ENCODE measurements around the gene SMPD3. TPM values are rescaled to one million over a fixed set of nuclear protein-coding genes. Genes with fewer than 3 reads are reported as not detected.
A peak's percentile ranks its signal among the peaks of the same experiment; 100 is the strongest.

Gene SMPD3
- total RNA-seq, 8 experiments from 2014 or later = 0.51 to 28.4 (median 20.1) TPM

GRCh38 chr16:68423771-68424170 is 24.5 kb downstream of the SMPD3 start:
- in situ Hi-C loops (cut with MboI; ENCODE audit: low pct_unique_long_range_greater_than_20kb in 2 of 9, low sequenced_read_pairs in 9 of 9, unreplicated experiment in 9 of 9) = no loop called here

GRCh38 chr16:68422396-68422960 is 25.8 kb downstream of the SMPD3 start:
- in situ Hi-C loops (cut with MboI; ENCODE audit: low pct_unique_long_range_greater_than_20kb in 2 of 9, low sequenced_read_pairs in 9 of 9, unreplicated experiment in 9 of 9) = no loop called here
- WGBS, 10 experiments = 0 to 85% (median 67%) methylated on average over 1 to 4 of the region's 4 CpGs; no CpG with 5 or more reads in 1 of the 10 experiments
- H3K27ac ChIP-seq = no peak overlapping the region
- ATAC-seq (replicated peaks in 6 of 8) = no peak
- H3K4me1 ChIP-seq (replicated peaks in 1 of 2) = peaks cover 5 to 22% of the 10 kb centered on the region in 2 donors
- H3K4me3 ChIP-seq = no peak overlapping the region

More at GRCh38 chr16:68423771-68424170, 24.5 kb downstream of the SMPD3 start:
- no peak overlapping the region for H3K4me3 ChIP-seq
- 0 to 83% (median 70%) methylated on average over 1 to 2 of the region's 5 CpGs; no CpG with 5 or more reads in 5 of the 10 experiments for WGBS, 10 experiments
- H3K4me1 ChIP-seq (replicated peaks in 1 of 2) = peaks cover 5 to 22% of the 10 kb centered on the region in 2 donors
- H3K27ac ChIP-seq = no peak overlapping the region
- no peak for ATAC-seq (replicated peaks in 6 of 8)

- WGBS, 10 experiments = 60% methylated on average over 1 of the region's 5 CpGs; no CpG with 5 or more reads in 9 of the 10 experiments
- ATAC-seq (replicated peaks in 6 of 8) = peak in 1 of 8 experiments; percentile 5
- in situ Hi-C loops (cut with MboI; ENCODE audit: low pct_unique_long_range_greater_than_20kb in 2 of 9, low sequenced_read_pairs in 9 of 9, unreplicated experiment in 9 of 9) = no loop called here
- Histone ChIP-seq H3K4me3 (no peak overlapping the region), H3K27ac (peak overlapping the region in 1 of 2 donors; percentile 7), H3K4me1 (replicated peaks in 1 of 2) (peaks cover 12 to 27% of the 10 kb centered on the region in 2 donors)
These were observed 27.2 kb downstream of the SMPD3 start for GRCh38 chr16:68421076-68421475.

DNA sequence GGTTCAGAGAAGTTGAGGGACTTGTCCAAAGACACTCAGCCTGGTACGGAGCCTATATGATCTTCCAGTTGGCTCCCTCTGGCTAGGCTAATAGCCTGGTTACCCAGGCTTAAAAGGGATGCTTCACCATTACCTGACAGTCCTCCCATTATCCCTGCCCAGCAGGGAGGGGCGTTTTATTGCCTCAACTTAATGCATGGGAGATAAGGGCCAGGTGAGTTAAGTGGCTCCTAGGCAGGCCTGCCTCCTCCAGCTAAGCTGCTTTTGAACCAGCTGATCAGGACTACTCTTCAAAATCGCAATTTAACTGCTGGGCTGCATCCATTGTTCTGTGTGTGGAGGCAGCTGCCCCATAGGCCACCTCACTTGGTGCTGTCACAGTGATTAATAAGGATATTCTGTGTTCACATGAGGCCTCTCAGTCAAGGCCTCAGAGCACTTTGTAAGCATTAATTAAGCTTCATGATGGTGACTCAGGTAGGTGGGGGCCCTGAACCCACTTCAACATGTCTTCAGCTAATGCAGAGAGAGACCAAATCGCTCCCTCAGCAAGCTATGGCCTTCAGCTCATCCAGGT is 27.9 kb downstream of the SMPD3 start:
- in situ Hi-C loops (cut with MboI; ENCODE audit: low pct_unique_long_range_greater_than_20kb in 2 of 9, low sequenced_read_pairs in 9 of 9, unreplicated experiment in 9 of 9) = no loop called here
- 0 to 80% (median 52%) methylated on average over 1 to 4 of the region's 4 CpGs; no CpG with 5 or more reads in 2 of the 10 experiments for WGBS, 10 experiments
- Histone ChIP-seq H3K4me3 (no peak overlapping the region), H3K27ac (peak overlapping the region in 1 of 2 donors; percentile 3), H3K4me1 (replicated peaks in 1 of 2) (peaks cover 17 to 26% of the 10 kb centered on the region in 2 donors)
- peak in 5 of 8 experiments; percentile 86 to 95 (median 94) for ATAC-seq (replicated peaks in 6 of 8)

- in situ Hi-C loops (cut with MboI; ENCODE audit: low pct_unique_long_range_greater_than_20kb in 2 of 9, low sequenced_read_pairs in 9 of 9, unreplicated experiment in 9 of 9) = no loop called here
- ATAC-seq (replicated peaks in 6 of 8) = peak in 2 of 8 experiments; percentile 40 to 43
- Histone ChIP-seq H3K27ac (no peak overlapping the region), H3K4me3 (no peak overlapping the region), H3K4me1 (replicated peaks in 1 of 2) (peaks cover 17 to 31% of the 10 kb centered on the region in 2 donors)
- 41 to 90% (median 75%) methylated on average over 4 to 7 of the region's 11 CpGs; no CpG with 5 or more reads in 2 of the 10 experiments for WGBS, 10 experiments
These were observed 30.5 kb downstream of the SMPD3 start for GRCh38 chr16:68417711-68418301.

- in situ Hi-C loops (cut with MboI; ENCODE audit: low pct_unique_long_range_greater_than_20kb in 2 of 9, low sequenced_read_pairs in 9 of 9, unreplicated experiment in 9 of 9) = no loop called here
- Histone ChIP-seq H3K4me3 (no peak overlapping the region), H3K27ac (peak overlapping the region in 1 of 2 donors; percentile 15), H3K4me1 (replicated peaks in 1 of 2) (peaks cover 17 to 31% of the 10 kb centered on the region in 2 donors)
- 30 to 77% (median 55%) methylated on average over 1 to 8 of the region's 15 CpGs for WGBS, 10 experiments
- peak in 1 of 8 experiments; percentile 6 for ATAC-seq (replicated peaks in 6 of 8)
These were observed 32.0 kb downstream of the SMPD3 start for GRCh38 chr16:68416057-68417046.

GRCh38 chr16:68414581-68414980 is 33.7 kb downstream of the SMPD3 start:
- WGBS, 10 experiments = 0% methylated on average over 1 to 2 of the region's 2 CpGs; no CpG with 5 or more reads in 8 of the 10 experiments
- in situ Hi-C loops (cut with MboI; ENCODE audit: low pct_unique_long_range_greater_than_20kb in 2 of 9, low sequenced_read_pairs in 9 of 9, unreplicated experiment in 9 of 9) = no loop called here

DNA sequence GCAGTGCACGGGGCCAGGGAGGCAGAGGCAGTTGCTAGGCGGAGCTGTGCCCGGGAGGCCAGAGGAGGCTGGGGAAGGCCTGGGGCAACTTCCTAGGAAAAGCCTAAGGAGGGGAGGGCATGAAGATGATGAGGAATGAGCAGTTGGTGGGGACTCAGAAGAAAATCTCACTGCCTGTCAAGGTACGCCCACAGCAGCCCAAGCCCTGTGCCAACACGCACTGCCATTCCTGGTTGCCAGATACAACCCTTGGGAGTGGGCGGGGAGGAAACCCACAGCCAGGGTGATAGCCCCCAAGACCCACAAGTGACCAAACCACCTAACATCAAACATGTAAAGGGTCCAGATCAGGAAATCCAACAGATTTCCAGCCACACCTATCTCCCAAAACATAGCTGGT is 36.2 kb downstream of the SMPD3 start:
- WGBS, 10 experiments = 67 to 100% (median 87%) methylated on average over 1 to 4 of the region's 6 CpGs; no CpG with 5 or more reads in 6 of the 10 experiments

More at GRCh38 chr16:68414581-68414980, 33.7 kb downstream of the SMPD3 start:
- peaks cover 12 to 20% of the 10 kb centered on the region in 2 donors for H3K4me1 ChIP-seq (replicated peaks in 1 of 2)
- no peak for ATAC-seq (replicated peaks in 6 of 8)
- H3K27ac ChIP-seq = no peak overlapping the region
- no peak overlapping the region for H3K4me3 ChIP-seq

DNA sequence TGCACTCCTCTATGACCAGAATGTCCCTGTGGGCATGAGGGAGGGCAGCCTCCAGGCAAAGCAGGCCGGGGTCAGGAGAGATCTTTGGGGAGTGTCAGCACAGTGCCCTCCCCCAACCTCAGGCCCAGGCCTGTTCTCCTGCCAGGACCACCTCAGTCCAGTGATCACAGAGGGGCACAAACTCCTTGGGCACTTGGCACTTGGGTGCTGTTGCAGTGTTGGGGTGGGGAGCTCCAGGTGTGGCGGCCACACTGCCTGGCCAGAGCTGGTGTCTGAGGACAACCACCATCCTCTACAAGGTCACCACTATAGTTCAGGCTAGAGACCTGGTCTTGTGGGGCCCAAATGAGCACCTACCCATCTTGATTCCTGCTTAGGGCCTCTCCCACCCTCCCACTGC is 37.2 kb downstream of the SMPD3 start:
- no peak for ATAC-seq (replicated peaks in 6 of 8)
- peaks cover 28 to 37% of the 10 kb centered on the region in 2 donors for H3K4me1 ChIP-seq (replicated peaks in 1 of 2)
- in situ Hi-C loops (cut with MboI; ENCODE audit: low pct_unique_long_range_greater_than_20kb in 2 of 9, low sequenced_read_pairs in 9 of 9, unreplicated experiment in 9 of 9) = no loop called here
- no peak overlapping the region for H3K27ac ChIP-seq
- WGBS, 10 experiments = 0% methylated on average over 1 of the region's 2 CpGs; no CpG with 5 or more reads in 9 of the 10 experiments
- H3K4me3 ChIP-seq = no peak overlapping the region

More for the DNA sequence above, 36.2 kb downstream of the SMPD3 start:
- H3K4me1 ChIP-seq (replicated peaks in 1 of 2) = peaks cover 26 to 35% of the 10 kb centered on the region in 2 donors
- ATAC-seq (replicated peaks in 6 of 8) = no peak
- in situ Hi-C loops (cut with MboI; ENCODE audit: low pct_unique_long_range_greater_than_20kb in 2 of 9, low sequenced_read_pairs in 9 of 9, unreplicated experiment in 9 of 9) = no loop called here
- H3K4me3 ChIP-seq = no peak overlapping the region
- no peak overlapping the region for H3K27ac ChIP-seq

- 0 to 80% (median 8%) methylated on average over 1 to 3 of the region's 6 CpGs; no CpG with 5 or more reads in 6 of the 10 experiments for WGBS, 10 experiments
- in situ Hi-C loops (cut with MboI; ENCODE audit: low pct_unique_long_range_greater_than_20kb in 2 of 9, low sequenced_read_pairs in 9 of 9, unreplicated experiment in 9 of 9) = no loop called here
- Histone ChIP-seq H3K27ac (no peak overlapping the region), H3K4me1 (replicated peaks in 1 of 2) (peaks cover 23 to 29% of the 10 kb centered on the region in 2 donors), H3K4me3 (no peak overlapping the region)
- ATAC-seq (replicated peaks in 6 of 8) = peak in 2 of 8 experiments; percentile 37 to 61
These were observed 39.3 kb downstream of the SMPD3 start for GRCh38 chr16:68408967-68409366.

GRCh38 chr16:68408428-68408827 is 39.9 kb downstream of the SMPD3 start:
- WGBS, 10 experiments = 20 to 100% (median 80%) methylated on average over 1 of the region's 1 CpG; no CpG with 5 or more reads in 3 of the 10 experiments
- H3K4me1 ChIP-seq (replicated peaks in 1 of 2) = peaks cover 23 to 32% of the 10 kb centered on the region in 2 donors
- no peak overlapping the region for H3K27ac ChIP-seq
- H3K4me3 ChIP-seq = no peak overlapping the region
- ATAC-seq (replicated peaks in 6 of 8) = no peak
- in situ Hi-C loops (cut with MboI; ENCODE audit: low pct_unique_long_range_greater_than_20kb in 2 of 9, low sequenced_read_pairs in 9 of 9, unreplicated experiment in 9 of 9) = no loop called here

DNA sequence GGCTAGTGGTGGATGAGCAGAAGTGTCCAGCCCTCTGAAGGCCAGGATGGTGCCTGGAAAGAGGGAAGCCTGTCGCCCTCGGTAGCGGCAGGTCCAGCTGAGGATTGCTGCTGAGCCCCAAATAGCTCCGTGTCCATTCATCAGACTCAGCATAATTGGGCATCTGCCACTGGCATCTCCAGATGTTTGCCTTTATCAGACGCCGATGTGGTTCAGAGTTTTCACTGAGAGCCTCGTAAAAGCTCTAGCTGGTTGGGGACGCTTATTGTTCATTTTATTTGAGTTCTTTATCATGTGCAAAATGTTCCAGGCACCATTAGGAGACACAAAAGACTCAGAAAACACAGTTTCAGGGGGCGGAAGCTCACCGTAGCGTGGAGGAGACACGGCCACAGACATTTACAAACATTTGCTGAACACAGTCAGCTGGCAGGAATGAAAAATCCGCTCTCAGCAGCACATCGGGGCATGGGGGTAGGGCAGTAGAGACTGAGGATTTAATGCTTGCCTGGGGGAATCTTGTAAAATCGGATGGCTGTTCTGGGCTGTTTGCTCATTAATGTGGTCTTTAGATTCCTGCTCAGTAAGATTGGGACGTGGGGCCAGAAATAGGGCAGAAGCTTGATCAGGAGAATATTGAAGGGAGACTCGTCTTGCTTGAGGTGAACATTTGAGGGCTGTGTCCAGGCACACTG is 41.7 kb downstream of the SMPD3 start:
- WGBS, 10 experiments = 1 to 54% (median 13%) methylated on average over 2 to 11 of the region's 17 CpGs; no CpG with 5 or more reads in 3 of the 10 experiments
- Histone ChIP-seq H3K4me3 (peak overlapping the region in 4 of 5 donors; percentile 8 to 14 (median 10)), H3K4me1 (replicated peaks in 1 of 2) (peaks cover 28 to 39% of the 10 kb centered on the region in 2 donors), H3K27ac (peak overlapping the region; percentile 38 to 43)
- peak; percentile 46 to 80 (median 62) for ATAC-seq (replicated peaks in 6 of 8)
- in situ Hi-C loops (cut with MboI; ENCODE audit: low pct_unique_long_range_greater_than_20kb in 2 of 9, low sequenced_read_pairs in 9 of 9, unreplicated experiment in 9 of 9) = no loop called here

All from motor neuron (in vitro differentiated cells).